Activated T-cell treated with anti-CD3 and anti-CD28 coated beads for 1 hour (primary cell): ENCODE measurements around the gene RBPJ.
A peak's percentile ranks its signal among the peaks of the same experiment; 100 is the strongest.
"Not testable (repeated sequence)": the region's sequence is repeated elsewhere in the genome, so short reads cannot be mapped to it uniquely, and the experiment has no call there.

Experiments
- DNase-seq: peaks from one replicate; pipeline ENCODE4 v3.0.0-alpha.2; 2020; ENCODE audit warnings: low read depth

Gene RBPJ

GRCh38 chr4:26302031-26302899 lies 18.5 kb upstream of the RBPJ start:
- DNase-seq = no peak

- no peak for DNase-seq
Measured at GRCh38 chr4:26303008-26303407, 17.8 kb upstream of the RBPJ start.

- no peak for DNase-seq
Measured at GRCh38 chr4:26307037-26307800, 13.6 kb upstream of the RBPJ start.

DNA sequence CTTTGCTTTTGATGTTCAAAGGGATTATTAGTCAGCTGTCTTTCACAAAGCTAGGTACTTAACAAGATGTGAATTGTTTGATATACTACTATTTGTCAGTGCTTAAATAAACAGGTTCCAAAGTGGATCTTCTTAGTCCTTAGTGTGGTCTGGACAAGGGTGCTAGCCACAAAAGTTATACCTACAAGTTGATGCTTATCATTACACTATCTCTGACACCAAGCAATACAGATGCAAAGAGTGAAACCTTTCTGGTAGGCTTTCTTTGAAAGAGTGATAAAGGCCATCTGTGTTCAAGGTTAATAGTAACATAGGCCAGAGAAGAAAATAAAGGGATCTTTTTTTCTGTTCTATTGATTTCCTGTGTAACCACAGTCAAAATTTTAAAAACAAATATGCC lies 12.2 kb upstream of the RBPJ start:
- no peak for DNase-seq

GRCh38 chr4:26310264-26310663 lies 10.6 kb upstream of the RBPJ start:
- DNase-seq = no peak

GRCh38 chr4:26311633-26312032 lies 9.2 kb upstream of the RBPJ start:
- DNase-seq = no peak

GRCh38 chr4:26315316-26315932 lies 5.4 kb upstream of the RBPJ start:
- not testable (repeated sequence) for DNase-seq

DNA sequence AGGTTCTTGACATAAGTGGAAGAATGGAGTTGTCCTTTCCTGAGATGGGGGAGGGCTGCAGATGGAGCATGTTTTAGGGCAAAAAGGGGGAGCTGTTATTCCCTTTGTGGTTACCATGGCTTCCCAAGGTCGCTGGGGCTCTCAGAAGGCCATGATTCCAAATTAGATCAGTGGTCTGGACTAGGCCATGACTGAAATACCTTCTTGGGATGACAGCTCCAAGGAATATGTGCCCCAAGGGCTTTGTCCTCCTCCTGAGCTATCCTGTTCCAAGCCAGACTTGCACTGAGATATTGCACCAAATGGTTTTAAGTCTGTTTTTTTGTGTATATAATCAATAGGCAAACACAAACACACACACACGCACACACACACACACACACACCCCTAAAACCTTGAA lies 3.0 kb upstream of the RBPJ start:
- DNase-seq = no peak

DNA sequence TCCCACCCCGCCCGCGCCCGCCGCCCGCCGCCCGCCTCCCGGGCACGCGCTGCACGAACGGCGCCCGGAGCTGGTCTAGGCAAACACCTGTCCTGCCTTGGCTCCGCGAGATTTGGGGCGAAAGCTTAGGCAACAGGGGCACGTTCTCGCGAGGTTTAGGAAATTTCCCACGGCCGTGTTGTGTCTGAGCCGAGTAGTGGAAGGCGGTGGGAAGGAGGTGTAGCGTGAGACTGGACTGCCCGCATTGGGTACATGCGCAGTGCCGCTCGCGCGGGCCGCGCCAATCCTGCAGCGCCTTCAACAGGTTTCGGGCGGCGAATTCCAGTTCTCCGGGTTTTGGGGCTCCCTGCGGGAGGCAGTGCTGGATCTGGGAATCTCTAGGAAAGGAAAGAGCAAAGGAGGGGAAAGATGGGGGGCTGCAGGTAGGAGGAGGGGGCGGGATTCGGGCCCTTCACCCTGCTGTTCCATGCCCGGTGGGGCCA lies 1.3 kb upstream of the RBPJ start:
- DNase-seq = peak; percentile 92

DNA sequence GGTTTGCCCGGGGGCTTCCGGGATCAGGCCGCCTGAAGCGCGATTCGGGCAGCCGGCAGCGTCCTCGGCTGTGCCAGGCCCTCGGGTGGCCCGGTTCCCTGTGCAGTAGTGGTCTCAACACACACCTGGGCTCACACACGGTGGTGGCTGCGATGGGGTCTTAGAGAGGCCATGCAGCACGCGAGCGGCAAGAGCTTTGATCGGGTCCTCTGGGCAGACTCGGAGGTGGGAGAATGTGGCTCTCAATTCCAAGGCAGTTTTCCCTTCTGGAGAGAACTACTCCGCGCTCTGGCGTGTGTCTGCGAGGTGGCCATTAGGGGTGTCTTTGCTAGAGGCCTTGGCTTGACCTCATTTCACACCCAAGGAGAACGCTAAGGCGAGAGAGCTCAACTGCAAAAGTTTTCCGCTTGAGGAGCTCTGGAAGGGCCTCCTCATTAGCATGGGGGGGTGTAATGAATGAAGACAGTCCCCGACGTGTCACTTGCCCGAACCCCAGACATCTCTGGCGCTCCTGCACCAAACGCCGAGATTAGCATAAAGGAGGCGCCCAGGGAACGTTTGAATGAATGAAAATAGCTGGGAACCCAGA lies 771 bp upstream of the RBPJ start:
- peak; percentile 26 for DNase-seq

GRCh38 chr4:26321373-26322221 lies 783 bp downstream of the RBPJ start:
- DNase-seq = peak; percentile 16

DNA sequence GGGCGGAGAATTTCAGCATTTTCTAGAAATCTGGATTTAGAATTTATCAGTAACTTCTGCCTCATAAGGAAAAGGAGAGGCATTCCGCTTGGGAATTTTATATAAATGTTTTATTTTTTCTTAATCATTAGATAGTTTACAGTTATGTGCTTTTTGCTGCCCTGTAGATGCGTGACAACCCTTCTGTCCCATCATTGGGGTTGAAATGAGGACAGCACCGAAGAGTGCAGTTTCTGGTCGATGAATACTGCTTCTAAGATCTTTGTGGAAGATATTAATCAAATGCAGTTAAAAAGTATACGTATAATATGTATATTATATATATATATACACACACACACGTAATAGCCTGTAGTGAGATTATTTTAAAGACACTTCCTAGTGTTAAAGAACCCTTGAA lies 1.5 kb downstream of the RBPJ start:
- DNase-seq = no peak

DNA sequence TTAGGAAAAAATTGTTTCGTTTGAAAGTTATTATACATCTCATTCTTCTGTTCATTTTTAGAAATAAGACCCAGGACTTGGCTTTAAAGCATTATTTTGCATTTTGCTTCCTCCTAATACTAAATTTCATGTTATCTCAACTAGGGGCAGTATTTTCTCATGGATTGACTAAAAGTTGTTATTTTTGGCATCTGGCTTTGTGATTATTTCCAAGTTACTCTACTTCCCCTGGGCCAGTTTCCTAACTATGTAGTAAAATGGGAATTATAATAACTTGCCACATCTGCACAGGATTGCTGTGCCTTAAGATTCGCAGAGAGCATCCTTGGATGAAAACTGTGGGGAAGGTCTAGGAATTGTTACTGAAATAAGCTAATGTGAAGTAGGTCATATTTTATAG lies 3.0 kb downstream of the RBPJ start:
- DNase-seq = no peak

GRCh38 chr4:26325191-26325590 lies 4.4 kb downstream of the RBPJ start:
- no peak for DNase-seq

DNA sequence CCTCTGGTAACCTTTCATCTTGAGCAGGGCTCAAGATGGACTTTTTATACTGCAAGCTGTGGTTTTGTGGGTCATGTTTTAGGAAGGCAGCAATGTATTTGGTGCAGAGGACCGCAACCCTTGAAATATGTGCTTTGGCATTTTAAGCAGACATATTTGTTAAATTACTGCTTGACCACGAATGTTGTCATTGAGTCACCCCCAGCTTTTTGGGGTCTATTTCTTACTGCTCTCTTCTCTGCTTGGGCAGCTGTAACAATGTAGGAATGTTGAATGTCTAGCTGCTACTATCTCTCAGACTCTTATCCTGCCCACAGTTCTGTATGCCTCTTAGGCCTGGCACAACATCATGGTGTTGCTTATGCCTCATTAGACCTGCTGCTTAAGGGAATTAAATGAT lies 6.0 kb downstream of the RBPJ start:
- DNase-seq = no peak

GRCh38 chr4:26330186-26330787 lies 9.5 kb downstream of the RBPJ start:
- no peak for DNase-seq

DNA sequence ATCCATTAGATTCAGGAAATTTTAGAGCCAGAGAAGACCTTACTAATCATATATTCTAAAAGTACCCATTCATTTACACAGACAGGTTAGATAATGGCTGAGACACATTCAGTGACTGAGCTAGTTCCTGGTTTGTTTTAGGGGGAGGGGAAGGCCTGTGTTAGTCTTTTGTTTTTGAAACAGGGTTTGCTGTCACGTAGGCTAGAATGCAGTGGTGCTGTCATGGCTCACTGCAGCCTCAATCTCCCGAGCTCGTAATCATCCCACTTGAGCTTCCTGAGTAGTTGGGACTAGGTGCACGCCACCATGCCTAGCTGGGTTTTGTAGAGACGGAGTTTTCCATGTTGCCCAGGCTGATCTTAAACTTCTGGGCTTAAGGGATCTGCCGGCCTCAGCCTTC lies 10.1 kb downstream of the RBPJ start:
- no peak for DNase-seq

DNA sequence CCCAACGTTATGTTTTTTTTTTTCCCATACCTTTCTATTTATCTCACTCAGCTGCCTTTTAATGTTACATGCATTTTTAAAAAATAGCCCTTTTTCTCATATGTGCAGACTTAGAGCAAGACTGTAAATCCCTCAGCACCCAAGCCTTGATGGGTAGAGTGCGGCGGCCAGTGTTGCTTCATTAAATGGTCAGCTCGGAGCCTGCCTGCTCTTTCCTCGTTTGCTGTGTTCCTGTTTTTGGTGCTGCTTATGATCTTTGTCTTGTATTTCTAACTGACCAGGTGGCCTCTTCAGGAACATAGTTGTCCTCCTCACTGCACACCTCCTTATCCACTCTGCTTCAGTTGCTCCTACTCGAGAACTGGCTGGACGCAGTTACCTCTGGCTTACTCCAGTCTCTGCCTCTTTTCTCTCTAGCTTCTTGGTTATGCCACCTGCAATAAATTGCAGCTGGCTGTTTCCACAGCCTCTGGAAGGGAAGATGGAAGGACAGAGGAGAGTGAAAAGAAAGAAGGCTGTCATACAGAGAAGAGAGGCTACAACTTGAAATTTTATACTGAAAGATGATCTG lies 10.7 kb downstream of the RBPJ start:
- no peak for DNase-seq

GRCh38 chr4:26334366-26334765 lies 13.6 kb downstream of the RBPJ start:
- DNase-seq = no peak

GRCh38 chr4:26337612-26338011 lies 16.8 kb downstream of the RBPJ start:
- DNase-seq = no peak
